Kasumi-1 (cell line): ENCODE results near the gene KCNQ2.

Source experiments
- DNase-seq, 2 experiments: peaks; one replicate each; lab custom pipeline; 2025; lab: John Stamatoyannopoulos, UW

KCNQ2 gene

GRCh38 chr20:63417097-63417737 lies 55.2 kb downstream of the KCNQ2 start:
- no peak for DNase-seq

GRCh38 chr20:63416631-63417030 lies 55.8 kb downstream of the KCNQ2 start:
- DNase-seq: no peak

GRCh38 chr20:63415647-63416391 lies 56.6 kb downstream of the KCNQ2 start:
- no peak for DNase-seq

GRCh38 chr20:63414720-63415430 lies 57.6 kb downstream of the KCNQ2 start:
- DNase-seq: no peak

GRCh38 chr20:63413963-63414684 lies 58.3 kb downstream of the KCNQ2 start:
- no peak for DNase-seq

GRCh38 chr20:63413323-63413722 lies 59.1 kb downstream of the KCNQ2 start:
- DNase-seq: no peak

GRCh38 chr20:63412889-63413288 lies 59.6 kb downstream of the KCNQ2 start:
- DNase-seq: no peak

- DNase-seq: no peak
These were observed 60.4 kb downstream of the KCNQ2 start for GRCh38 chr20:63411898-63412631.

- no peak for DNase-seq
These were observed 61.1 kb downstream of the KCNQ2 start for GRCh38 chr20:63411151-63411897.

- DNase-seq: no peak
These were observed 62.5 kb downstream of the KCNQ2 start for GRCh38 chr20:63409834-63410435.

- no peak for DNase-seq
These were observed 63.2 kb downstream of the KCNQ2 start for GRCh38 chr20:63409066-63409833.

- DNase-seq: no peak
These were observed 63.8 kb downstream of the KCNQ2 start for GRCh38 chr20:63408684-63409046.

- no peak for DNase-seq
These were observed 64.3 kb downstream of the KCNQ2 start for GRCh38 chr20:63407928-63408683.

- no peak for DNase-seq
These were observed 65.7 kb downstream of the KCNQ2 start for GRCh38 chr20:63406617-63407245.

- no peak for DNase-seq
These were observed 66.4 kb downstream of the KCNQ2 start for GRCh38 chr20:63406011-63406410.

GRCh38 chr20:63405102-63405730 lies 67.2 kb downstream of the KCNQ2 start:
- DNase-seq: no peak

- DNase-seq: no peak
These were observed 68.0 kb downstream of the KCNQ2 start for GRCh38 chr20:63404129-63405085.
